NB4 (cell line): ENCODE results near the gene MMP19.
"Not testable (repeated sequence)": the region's sequence is repeated elsewhere in the genome, so short reads cannot be mapped to it uniquely, and the experiment has no call there.

Experiments used
- CTCF ChIP-seq: IDR thresholded peaks from one replicate; pipeline ENCODE4 v1.5.1; 2012; ENCODE audit warnings: low read depth, low read length
- MAX ChIP-seq: IDR thresholded peaks from 2 replicates; pipeline ENCODE4 v1.6.1; 2011; ENCODE audit warnings: low read depth, low read length
- MYC ChIP-seq: IDR thresholded peaks from 2 replicates; pipeline ENCODE4 v1.6.1; 2011; ENCODE audit warnings: low read depth, low read length
- POLR2A ChIP-seq: IDR thresholded peaks from 2 replicates; pipeline ENCODE4 v1.6.1; 2011; ENCODE audit warnings: mild to moderate bottlenecking; ENCODE audit not compliant: insufficient read length; ENCODE audit errors: extremely low read depth

- TF ChIP-seq CTCF, POLR2A, MYC, MAX: not testable (repeated sequence)
Measured at GRCh38 chr12:55862931-55863330, 20.2 kb upstream of the MMP19 start.
